K562 (cell line): Measurements from ENCODE around the gene GALNT9. TPM values are rescaled to one million over a fixed set of nuclear protein-coding genes. Genes with fewer than 3 reads are reported as not detected.

Experiments used
- ATAC-seq: fragments of 200-7000 bp; cut with Tn5 transposase; 3 replicates; pipeline ENCODE4 v1.9.1; 2020; ENCODE audit warnings: moderate library complexity
- BruUV-seq: library from RNA; stranded (reverse); fragments of 400-500 nt; replicated peaks from 2 replicates; lab custom pipeline; 2021; lab: Mats Ljungman, UMichigan
- CTCF ChIA-PET: fragments of 300-600 bp; formaldehyde crosslinking; extraction: SDS; loops from one replicate; lab custom pipeline; 2021; ENCODE audit warnings: low intra/inter-chr PET ratio; lab: Yijun Ruan, JAX
- POLR2A ChIA-PET: fragments of 300-600, 350-650 bp; sonication (Branson Sonifier 250); formaldehyde crosslinking; extraction: SDS; loops from one replicate; lab custom pipeline; 2021; ENCODE audit warnings: antibody characterized with exemption, inconsistent platforms; lab: Yijun Ruan, JAX
- DNase-seq, 4 experiments: peaks; one replicate each; pipeline versions ENCODE4 v3.0.0 to v3.0.0-alpha.2; 2011 to 2018; ENCODE audit warnings: low spot score in 3 of 4, mixed read lengths in 3 of 4; ENCODE audit errors: extremely low read depth in 1 of 4
- FAIRE-seq: peaks from 2 replicates; lab custom pipeline; 2011; peaks lifted over from hg19 to GRCh38; lab: Jason Lieb, UNC
- H2AFZ ChIP-seq: 2 replicates; pipeline ENCODE4 v1.6.0; 2011; ENCODE audit warnings: low read depth, low read length, control low read depth, inconsistent platforms
- H3K27ac ChIP-seq: fragments of 200-600 bp; 3 replicates; pipeline ENCODE4 v1.8.0; 2011; ENCODE audit warnings: low read depth, mild to moderate bottlenecking, control low read depth, inconsistent platforms, low read length, moderate library complexity, mixed read lengths; ENCODE audit errors: extremely low read depth
- H3K27me3 ChIP-seq, 2 experiments: fragments of 300-600 bp in 1 of 2; 2 replicates in 1 of 2; 3 replicates in 1 of 2; pipeline versions ENCODE4 v1.6.0 to v1.8.0; 2011; ENCODE audit warnings: inconsistent platforms in 2 of 2, low read length in 2 of 2, mild to moderate bottlenecking in 1 of 2, mixed read lengths in 1 of 2, moderate library complexity in 1 of 2; ENCODE audit not compliant: control insufficient read depth in 2 of 2, insufficient read depth in 2 of 2
- H3K36me3 ChIP-seq: fragments of 300-600 bp; 3 replicates; pipeline ENCODE4 v1.8.0; 2011; ENCODE audit warnings: mild to moderate bottlenecking, low read length, inconsistent platforms; ENCODE audit not compliant: control insufficient read depth, insufficient read depth
- H3K4me1 ChIP-seq, 2 experiments: fragments of 200-600 bp in 1 of 2; replicated peaks in 1 of 2; 2 replicates in 1 of 2; 3 replicates in 1 of 2; pipeline versions ENCODE4 v1.5.1 to v1.8.0; 2011; ENCODE audit warnings: inconsistent platforms in 2 of 2, low read length in 2 of 2, mild to moderate bottlenecking in 1 of 2, mixed read lengths in 1 of 2, moderate library complexity in 1 of 2; ENCODE audit not compliant: control insufficient read depth in 2 of 2, insufficient read depth in 2 of 2
- H3K4me2 ChIP-seq: 2 replicates; pipeline ENCODE4 v1.6.1; 2011; ENCODE audit warnings: low read length, control low read depth, inconsistent platforms, mixed read lengths; ENCODE audit not compliant: insufficient read depth
- H3K4me3 ChIP-seq: fragments of 200-600 bp; sonication (generic), shearing (Covaris generic); 2 replicates; pipeline ENCODE4 v1.5.1; 2016; ENCODE audit warnings: control low read depth, inconsistent platforms
- H3K79me2 ChIP-seq: fragments of 200-600 bp; 3 replicates; pipeline ENCODE4 v1.8.0; 2011; ENCODE audit warnings: low read length, inconsistent platforms; ENCODE audit not compliant: control insufficient read depth, insufficient read depth
- H3K9ac ChIP-seq, 2 experiments: 2 replicates each; pipeline versions ENCODE4 v1.6.0 to v1.6.1; 2011; ENCODE audit warnings: low read depth in 2 of 2, low read length in 2 of 2, control low read depth in 1 of 2, inconsistent platforms in 1 of 2, mild to moderate bottlenecking in 1 of 2, mixed read lengths in 1 of 2; ENCODE audit not compliant: insufficient read depth in 1 of 2
- H3K9me1 ChIP-seq: one replicate; pipeline ENCODE4 v1.6.0; 2011; ENCODE audit warnings: inconsistent platforms, mild to moderate bottlenecking, low read length, moderate library complexity; ENCODE audit not compliant: control insufficient read depth, insufficient read depth
- H3K9me3 ChIP-seq: replicated peaks from 2 replicates; pipeline ENCODE4 v1.5.1; 2011; ENCODE audit warnings: low read depth, low read length, inconsistent platforms; ENCODE audit not compliant: control insufficient read depth, insufficient read depth
- H4K20me1 ChIP-seq: replicated peaks from 2 replicates; pipeline ENCODE4 v1.6.1; 2011; ENCODE audit warnings: low read length, inconsistent platforms, mixed read lengths; ENCODE audit not compliant: control insufficient read depth, insufficient read depth
- CCAR2 ChIP-seq: fragments of 200-400 bp; formaldehyde crosslinking; IDR thresholded peaks from 2 replicates; pipeline ENCODE4 v1.6.1; 2017; ENCODE audit warnings: mild to moderate bottlenecking, low read depth, low read length
- CTCFL ChIP-seq: IDR thresholded peaks from 2 replicates; pipeline ENCODE4 v1.6.1; 2011; ENCODE audit warnings: borderline replicate concordance, low read depth, mild to moderate bottlenecking, moderate library complexity, low read length; ENCODE audit not compliant: insufficient read depth, poor library complexity, severe bottlenecking
- FOXP4 ChIP-seq: sonication (generic); formaldehyde crosslinking; IDR thresholded peaks from 2 replicates; pipeline ENCODE4 v1.8.0; 2022; ENCODE audit warnings: mild to moderate bottlenecking, missing genetic modification reagents, borderline replicate concordance
- GTF2E2 ChIP-seq: fragments of 200-800 bp; sonication (Bioruptor generic); IDR thresholded peaks from 2 replicates; pipeline ENCODE4 v1.6.1; 2016; ENCODE audit warnings: missing genetic modification characterization, missing compliant biosample characterization
- HCFC1 ChIP-seq: IDR thresholded peaks from 2 replicates; pipeline ENCODE4 v1.6.1; 2012; ENCODE audit warnings: low read depth, low read length, improper control_type of control experiment
- HSF4 ChIP-seq: fragments of 250-450 bp; sonication (Bioruptor Pico); IDR thresholded peaks from 2 replicates; pipeline ENCODE4 v2.1.2; 2022; ENCODE audit warnings: mild to moderate bottlenecking, moderate library complexity, borderline replicate concordance
- KLF10 ChIP-seq: fragments of 250-450 bp; sonication (Bioruptor Pico); IDR thresholded peaks from 2 replicates; pipeline ENCODE4 v1.6.1; 2021; ENCODE audit warnings: matching md5 sums
- MYBL2 ChIP-seq, 2 experiments: fragments of 450-650 bp in 1 of 2; sonication (generic) in 1 of 2; formaldehyde crosslinking in 1 of 2; IDR thresholded peaks; 2 replicates each; pipeline versions ENCODE4 v1.6.1 to v1.8.1; 2017 to 2022; ENCODE audit warnings: borderline replicate concordance in 1 of 2, inconsistent platforms in 1 of 2, low read depth in 1 of 2, mild to moderate bottlenecking in 1 of 2, missing genetic modification reagents in 1 of 2, moderate library complexity in 1 of 2
- PATZ1 ChIP-seq: fragments of 250-450 bp; sonication (Bioruptor Pico); IDR thresholded peaks from 2 replicates; pipeline ENCODE4 v1.5.0; 2020; ENCODE audit warnings: mild to moderate bottlenecking, borderline replicate concordance
- SRF ChIP-seq, 2 experiments: fragments of 250-450, 450-650 bp in 1 of 2; sonication (Bioruptor Pico) in 1 of 2; sonication (generic) in 1 of 2; formaldehyde crosslinking; IDR thresholded peaks; 2 replicates each; pipeline versions ENCODE4 v1.5.0 to v1.5.1; 2020 to 2022; ENCODE audit warnings: mild to moderate bottlenecking in 1 of 2, missing genetic modification reagents in 1 of 2
- ZNF280B ChIP-seq: fragments of 250-450 bp; sonication (Bioruptor Pico); IDR thresholded peaks from 2 replicates; pipeline ENCODE4 v1.5.1; 2021; ENCODE audit warnings: mild to moderate bottlenecking
- ZNF584 ChIP-seq: fragments of 200-800 bp; sonication (Bioruptor generic); IDR thresholded peaks from 2 replicates; pipeline ENCODE4 v1.6.1; 2016; ENCODE audit warnings: low read depth, mild to moderate bottlenecking, missing genetic modification characterization, missing compliant biosample characterization
- ZNF780A ChIP-seq: fragments of 250-450 bp; sonication (Bioruptor Pico); IDR thresholded peaks from 2 replicates; pipeline ENCODE4 v1.5.0; 2021; ENCODE audit warnings: mild to moderate bottlenecking
- WGBS: fragments of 100-300 bp; shearing (Covaris generic); methylation state at CpG from one replicate; pipeline ENCODE4 v1.1.6; 2016; ENCODE audit warnings: low coverage, mixed read lengths; ENCODE audit not compliant: insufficient coverage; ENCODE audit errors: missing lambda C conversion rate; 5-methylcytosine and 5-hydroxymethylcytosine counted together
- in situ Hi-C: fragments of 300-500 bp; cut with MboI; formaldehyde crosslinking; loops from 4 replicates; pipeline ENCODE4 v1.15.0; 2018; ENCODE audit warnings: inconsistent platforms, mixed read lengths
- intact Hi-C: fragments of 100-400 bp; cut with micrococcal nuclease; formaldehyde crosslinking; loops from 2 replicates; pipeline ENCODE4 v1.14.2; 2022
- polyA plus RNA-seq, 8 experiments: library from polyadenylated mRNA; depleted of rRNA in 4 of 8; stranded (reverse) in 5 of 8; unstranded in 3 of 8; fragments of >200 nt; fragmentation: Nextera tagmentation in 2 of 8; fragmentation: Illumina TruSeq in 1 of 8; extraction: Ambion mirVana in 2 of 8; extraction: Trizol in 1 of 8; gene quantifications; 2 replicates each; pipeline versions ENCODE4 v1.2.1 to v1.2.3, GENCODE V29; 2011 to 2014; ENCODE audit warnings: inconsistent platforms in 1 of 8, missing spikeins in 1 of 8
- total RNA-seq, 7 experiments: library from RNA; depleted of rRNA in 6 of 7; stranded (reverse); fragments of >200 nt in 6 of 7; fragmentation: Illumina TruSeq in 2 of 7; extraction: Trizol in 2 of 7; gene quantifications; 2 replicates each; pipeline versions ENCODE4 v1.2.1 to v1.2.3, GENCODE V29; 2011 to 2021; ENCODE audit warnings: low replicate concordance in 1 of 7

The GALNT9 gene
- total and polyA plus RNA-seq, 9 of the 15 experiments (the other 6 are each of a cell fraction or from before 2014, with no cell fraction given), result not detected

GRCh38 chr12:132204793-132205270 lies 124.6 kb downstream of the GALNT9 start:
- no TSS peak for BruUV-seq
- CTCF ChIA-PET, result no interaction called here
- Histone ChIP-seq H3K9me3 (no peaks in the 10 kb centered on the region), H3K9me1 (no peaks in the 10 kb centered on the region), H3K36me3 (no peaks in the 10 kb centered on the region), H3K27me3 (peaks cover 52 to 91% of the 10 kb centered on the region in 2 experiments), H3K9ac (no peak overlapping the region), H3K4me3 (no peak overlapping the region), H3K4me2 (no peak overlapping the region), H3K79me2 (no peaks in the 10 kb centered on the region), H2AFZ (no peak overlapping the region), H4K20me1 (peaks cover 11% of the 10 kb centered on the region), H3K4me1 (peaks cover 0 to 25% of the 10 kb centered on the region in 2 experiments; a peak in 2 of 5 replicates), H3K27ac (no peak overlapping the region)
- intact Hi-C loops (no loop called here), in situ Hi-C loops (no loop called here)
- 1% methylated on average over 19 of the region's 20 CpGs for WGBS
- FAIRE-seq (no peak), ATAC-seq (no peak), DNase-seq (no peak)
- POLR2A ChIA-PET, result interaction anchor here (0.8 kb wide), 1 partner anchor 11 kb away, joined by 3 read pairs; no protein-coding TSS in a partner anchor
- TF ChIP-seq SRF (CRISPR knock-in tag; IDR thresholded peaks at IDR 0.05), result no peak
- no peak for TF ChIP-seq FOXP4 (CRISPR knock-in tag)
- TF ChIP-seq MYBL2 (IDR thresholded peaks at IDR 0.05; ENCODE audit: low read depth), result no peak
- TF ChIP-seq MYBL2 (CRISPR knock-in tag; IDR thresholded peaks at IDR 0.05; ENCODE audit: borderline replicate concordance), result no peak
- TF ChIP-seq ZNF584 (CRISPR knock-in tag), result no peak
- TF ChIP-seq KLF10 (CRISPR knock-in tag), result no peak
- no peak for TF ChIP-seq ZNF780A
- no peak for TF ChIP-seq PATZ1 (CRISPR knock-in tag)
- TF ChIP-seq CCAR2, result no peak
- TF ChIP-seq ZNF280B (CRISPR knock-in tag), result no peak
- no peak for TF ChIP-seq HSF4
- no peak for TF ChIP-seq CTCFL
- TF ChIP-seq GTF2E2 (tag), result no peak
- TF ChIP-seq HCFC1, result no peak
